Measurements from ENCODE around the gene CELF2.

CELF2 gene

GRCh38 chr10:11282661-11283060 is 265.0 kb downstream of the CELF2 start:
- no peak for DNase-seq

- DNase-seq = no peak
Measured at GRCh38 chr10:11284291-11285085, 266.8 kb downstream of the CELF2 start.

- no peak for DNase-seq
Measured at GRCh38 chr10:11285171-11285570, 267.5 kb downstream of the CELF2 start.

- DNase-seq = no peak
Measured at GRCh38 chr10:11286261-11286852, 268.7 kb downstream of the CELF2 start.

GRCh38 chr10:11288302-11288701 is 270.6 kb downstream of the CELF2 start:
- no peak for DNase-seq

GRCh38 chr10:11290156-11290890 is 272.7 kb downstream of the CELF2 start:
- DNase-seq = no peak

GRCh38 chr10:11292576-11293302 is 275.1 kb downstream of the CELF2 start:
- no peak for DNase-seq

- no peak for DNase-seq
Measured at GRCh38 chr10:11293332-11293731, 275.7 kb downstream of the CELF2 start.

- DNase-seq = no peak
Measured at GRCh38 chr10:11294831-11295450, 277.3 kb downstream of the CELF2 start.

GRCh38 chr10:11295492-11295891 is 277.8 kb downstream of the CELF2 start:
- DNase-seq = no peak

GRCh38 chr10:11297136-11297535 is 279.5 kb downstream of the CELF2 start:
- DNase-seq = no peak

- DNase-seq = no peak
Measured at GRCh38 chr10:11298116-11298515, 280.4 kb downstream of the CELF2 start.

- no peak for DNase-seq
Measured at GRCh38 chr10:11299125-11299524, 281.5 kb downstream of the CELF2 start.

GRCh38 chr10:11300026-11300425 is 282.4 kb downstream of the CELF2 start:
- no peak for DNase-seq

- DNase-seq = no peak
Measured at GRCh38 chr10:11300563-11300962, 282.9 kb downstream of the CELF2 start.

GRCh38 chr10:11301571-11302111 is 284.0 kb downstream of the CELF2 start:
- no peak for DNase-seq

- DNase-seq = no peak
Measured at GRCh38 chr10:11302181-11302580, 284.5 kb downstream of the CELF2 start.

- no peak for DNase-seq
Measured at GRCh38 chr10:11303361-11304170, 285.9 kb downstream of the CELF2 start.

GRCh38 chr10:11304906-11305585 is 287.4 kb downstream of the CELF2 start:
- no peak for DNase-seq

- no peak for DNase-seq
Measured at GRCh38 chr10:11305825-11306593, 288.3 kb downstream of the CELF2 start.
